ENCODE data around the gene GINS1. TPM values are rescaled to one million over a fixed set of nuclear protein-coding genes. Genes with fewer than 3 reads are reported as not detected.

The GINS1 gene
- total and polyA plus RNA-seq, 2 of the 8 experiments (the other 6 are each of a cell fraction or from before 2014, with no cell fraction given): 44.7 to 68.4 TPM

- DNase-seq (ENCODE audit: low read depth in 1 of 2, low spot score in 2 of 2) (no peak), FAIRE-seq (no peak)
- Histone ChIP-seq H3K79me1 (ENCODE audit: low read depth, low read length) (no peaks in the 10 kb centered on the region; the same call in 1 of the 2 replicates), H2BK20ac (ENCODE audit: low read length) (no peak overlapping the region), H3K23ac (ENCODE audit: insufficient read length) (no peak overlapping the region), H4K20me1 (replicated peaks in 1 of 2; ENCODE audit: control insufficient read depth in 1 of 2, insufficient read depth in 2 of 2, low read length in 2 of 2) (no peaks in the 10 kb centered on the region), H3K4me1 (replicated peaks in 1 of 4; ENCODE audit: control insufficient read depth in 3 of 4, insufficient read depth in 4 of 4, low read length in 3 of 4) (peaks cover 3 to 6% (median 5%) of the 10 kb centered on the region in 4 experiments; a peak in 4 of 7 replicates), H3K36me3 (ENCODE audit: control insufficient read depth in 2 of 4, insufficient read depth in 4 of 4, low read length in 3 of 4) (peaks cover 14 to 53% (median 32%) of the 10 kb centered on the region in 4 experiments; a peak in 7 of 8 replicates), H3K14ac (ENCODE audit: insufficient read length) (no peak overlapping the region), H3K23me2 (ENCODE audit: low read depth, low read length) (no peaks in the 10 kb centered on the region), H3K4ac (replicated peaks; ENCODE audit: insufficient read length, low read depth, low read length) (no peak overlapping the region), H3K9me3 (ENCODE audit: insufficient read depth in 2 of 2, low read depth in 1 of 2, low read length in 1 of 2) (no peaks in the 10 kb centered on the region), H3K56ac (replicated peaks; ENCODE audit: insufficient read length, low read depth, low read length) (no peak overlapping the region), H3K27ac (ENCODE audit: low read depth, low read length) (no peak overlapping the region), H2BK15ac (ENCODE audit: low read length) (no peak overlapping the region), H4K5ac (ENCODE audit: insufficient read length, low read depth, low read length) (no peak overlapping the region), H2AK5ac (ENCODE audit: low read depth, low read length) (no peak overlapping the region), H3K4me2 (ENCODE audit: insufficient read depth in 1 of 2, low read depth in 2 of 2, low read length in 2 of 2) (no peak overlapping the region), H2BK120ac (replicated peaks; ENCODE audit: low read depth, low read length) (no peak overlapping the region), H2BK5ac (ENCODE audit: low read depth, low read length) (no peak overlapping the region), H3K4me3 (ENCODE audit: extremely low read depth in 1 of 4, insufficient read depth in 2 of 4, low read depth in 3 of 4, low read length in 4 of 4) (no peak overlapping the region), H3K9ac (replicated peaks in 1 of 4; ENCODE audit: extremely low read depth in 1 of 4, low read depth in 3 of 4, low read length in 3 of 4) (no peak overlapping the region), H2AFZ (ENCODE audit: low read length) (no peak overlapping the region), H4K8ac (ENCODE audit: extremely low read depth, insufficient read depth, low read length) (no peak overlapping the region), H3K79me2 (ENCODE audit: control insufficient read depth in 1 of 2, insufficient read depth in 2 of 2, low read length in 2 of 2) (no peaks in the 10 kb centered on the region), H3K27me3 (replicated peaks in 1 of 4; ENCODE audit: control insufficient read depth in 3 of 4, extremely low read depth in 1 of 4, insufficient read depth in 3 of 4, low read length in 3 of 4) (no peaks in the 10 kb centered on the region), H3K18ac (ENCODE audit: extremely low read depth, low read length) (no peak overlapping the region), H2BK12ac (ENCODE audit: low read depth, low read length) (no peak overlapping the region), H4K91ac (replicated peaks; ENCODE audit: insufficient read length, low read length) (no peak overlapping the region)
- ChIA-PET CTCF (ENCODE audit: partially characterized antibody) (no interaction called here), POLR2A (ENCODE audit: partially characterized antibody) (interaction anchor here (0.9 to 1.0 kb wide), 2 partner anchors 23 to 27 kb away, joined by 4 read pairs; no protein-coding TSS in a partner anchor)
- 94% methylated on average over 3 of the region's 3 CpGs; no CpG with 5 or more reads in 1 of the 2 experiments for WGBS, 2 experiments (ENCODE audit: extremely low coverage in 1 of 2, insufficient coverage in 1 of 2, insufficient read length in 1 of 2, insufficient replicate concordance in 2 of 2, low coverage in 1 of 2, low lambda C conversion rate in 2 of 2, missing lambda C conversion rate in 1 of 2)
- no peak for TF ChIP-seq E2F6 (IDR thresholded peaks at IDR 0.05)
- TF ChIP-seq RBBP5 (IDR thresholded peaks at IDR 0.05; ENCODE audit: borderline replicate concordance, low read depth, low read length): no peak
- no peak for TF ChIP-seq EP300 (IDR thresholded peaks at IDR 0.05; ENCODE audit: borderline replicate concordance in 1 of 2, low read depth in 2 of 2, low read length in 2 of 2)
- no peak for TF ChIP-seq BCL11A (IDR thresholded peaks at IDR 0.05; ENCODE audit: low read depth in 2 of 2, low read length in 2 of 2)
- TF ChIP-seq SP2 (IDR thresholded peaks at IDR 0.05; ENCODE audit: low read length): no peak
- no peak for TF ChIP-seq BACH1 (IDR thresholded peaks at IDR 0.05; ENCODE audit: low read length)
- no peak for TF ChIP-seq FOSL1 (IDR thresholded peaks at IDR 0.05; ENCODE audit: insufficient read depth, low read depth, low read length)
- TF ChIP-seq EGR1 (IDR thresholded peaks at IDR 0.05; ENCODE audit: borderline replicate concordance, low read depth, low read length): no peak
- no peak for TF ChIP-seq ZNF274 (IDR thresholded peaks at IDR 0.05; ENCODE audit: borderline replicate concordance, extremely low read depth, low read length)
Measured at GRCh38 chr20:25439328-25439727, 31.9 kb downstream of the GINS1 start.

Measured in H1 (cell line).